Measurements from ENCODE around the gene KRTAP24-1.

KRTAP24-1 gene

DNA sequence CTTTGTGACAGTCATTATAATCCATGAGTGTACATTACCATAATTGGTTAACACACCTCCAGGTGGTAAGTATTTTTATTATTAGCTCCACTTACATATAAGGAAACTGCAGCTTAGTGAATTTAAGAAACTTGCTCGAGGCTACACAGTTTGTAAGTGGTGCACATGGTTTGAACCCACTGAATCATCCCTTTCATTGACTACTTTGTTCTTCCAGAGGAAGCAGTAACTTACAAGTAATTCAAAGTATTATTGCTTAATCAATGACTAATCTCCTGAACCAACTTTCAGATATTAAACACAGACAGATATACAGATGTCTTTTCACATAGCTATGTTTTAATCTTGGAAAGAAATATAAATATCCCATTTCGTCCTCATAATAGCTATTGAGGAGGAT lies 48.1 kb downstream of the KRTAP24-1 start:
- DNase-seq: no peak

DNA sequence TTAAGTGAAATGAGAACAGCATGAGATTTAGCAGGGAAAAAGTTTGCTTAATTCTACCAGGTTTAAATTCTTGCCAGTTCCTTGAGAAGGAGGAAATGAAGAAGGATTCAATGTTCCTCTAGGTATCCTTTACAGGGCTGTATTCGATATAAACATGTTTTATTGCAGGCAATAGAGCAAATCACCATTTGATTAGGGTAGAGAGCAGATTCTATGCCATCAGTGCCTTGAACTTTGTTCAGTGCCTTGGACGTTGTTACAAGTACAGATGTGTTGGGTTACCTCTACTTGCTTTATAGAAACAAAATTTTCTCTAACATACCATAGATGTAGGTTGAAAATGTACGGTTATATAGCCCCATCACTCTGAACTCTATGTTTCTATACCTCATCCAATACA lies 48.7 kb downstream of the KRTAP24-1 start:
- no peak for DNase-seq

DNA sequence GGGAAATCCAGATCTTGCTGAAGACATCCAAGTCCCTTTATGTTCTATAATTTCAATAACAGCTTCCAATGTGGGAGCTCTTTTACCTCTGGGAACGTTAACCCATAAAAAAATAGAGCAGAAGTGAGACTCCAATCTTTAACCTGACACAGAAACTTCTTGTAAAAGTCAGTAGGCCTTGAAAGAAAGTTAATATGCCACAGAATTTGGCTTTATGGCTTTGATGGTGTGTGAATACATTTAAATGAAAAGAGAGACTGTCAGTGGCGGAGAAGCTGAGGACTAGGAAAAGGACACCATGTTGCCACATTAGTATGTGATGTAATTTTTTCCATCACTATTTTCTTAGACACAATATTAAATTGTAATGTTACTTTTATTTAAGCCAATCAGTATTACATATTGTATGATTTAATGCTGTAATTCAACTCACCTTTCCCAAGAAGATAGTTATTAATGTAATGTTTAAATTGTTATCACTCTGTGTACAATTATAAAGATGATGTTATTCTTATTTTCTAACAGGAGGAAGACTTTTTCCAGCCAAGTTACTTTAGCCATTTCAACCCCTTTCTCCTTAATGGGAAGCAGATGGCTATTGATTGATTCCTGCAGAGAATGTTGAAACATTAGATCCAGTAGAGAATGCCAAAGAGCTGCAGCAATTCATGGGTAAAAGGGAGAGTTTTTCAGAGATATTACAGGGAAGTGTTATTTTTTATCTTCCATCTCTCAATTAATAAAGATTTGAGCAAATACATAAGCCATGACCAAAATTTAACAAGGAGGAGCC lies 49.3 kb downstream of the KRTAP24-1 start:
- DNase-seq: no peak

DNA sequence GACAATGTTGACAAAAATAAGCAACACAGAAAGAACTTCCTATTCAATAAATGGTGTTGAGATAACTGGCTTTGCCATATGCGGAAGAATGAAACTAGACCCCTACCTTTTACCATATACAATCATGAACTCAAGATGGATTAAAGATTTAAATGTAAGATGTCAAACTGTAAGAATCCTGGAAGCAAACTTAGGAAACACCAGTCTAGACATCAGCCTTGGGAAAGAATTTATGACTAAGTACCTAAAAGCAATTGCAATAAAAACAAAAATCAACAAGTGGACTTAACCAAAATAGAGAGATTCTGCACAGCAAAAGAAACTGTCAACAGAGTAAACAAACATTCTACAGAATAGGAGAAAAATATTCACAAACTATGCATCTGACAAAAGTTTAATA lies 50.7 kb downstream of the KRTAP24-1 start:
- DNase-seq: no peak
